ENCODE measurements around the gene PLPPR1.
"Not testable (repeated sequence)": the region's sequence is repeated elsewhere in the genome, so short reads cannot be mapped to it uniquely, and the experiment has no call there.

The PLPPR1 gene

DNA sequence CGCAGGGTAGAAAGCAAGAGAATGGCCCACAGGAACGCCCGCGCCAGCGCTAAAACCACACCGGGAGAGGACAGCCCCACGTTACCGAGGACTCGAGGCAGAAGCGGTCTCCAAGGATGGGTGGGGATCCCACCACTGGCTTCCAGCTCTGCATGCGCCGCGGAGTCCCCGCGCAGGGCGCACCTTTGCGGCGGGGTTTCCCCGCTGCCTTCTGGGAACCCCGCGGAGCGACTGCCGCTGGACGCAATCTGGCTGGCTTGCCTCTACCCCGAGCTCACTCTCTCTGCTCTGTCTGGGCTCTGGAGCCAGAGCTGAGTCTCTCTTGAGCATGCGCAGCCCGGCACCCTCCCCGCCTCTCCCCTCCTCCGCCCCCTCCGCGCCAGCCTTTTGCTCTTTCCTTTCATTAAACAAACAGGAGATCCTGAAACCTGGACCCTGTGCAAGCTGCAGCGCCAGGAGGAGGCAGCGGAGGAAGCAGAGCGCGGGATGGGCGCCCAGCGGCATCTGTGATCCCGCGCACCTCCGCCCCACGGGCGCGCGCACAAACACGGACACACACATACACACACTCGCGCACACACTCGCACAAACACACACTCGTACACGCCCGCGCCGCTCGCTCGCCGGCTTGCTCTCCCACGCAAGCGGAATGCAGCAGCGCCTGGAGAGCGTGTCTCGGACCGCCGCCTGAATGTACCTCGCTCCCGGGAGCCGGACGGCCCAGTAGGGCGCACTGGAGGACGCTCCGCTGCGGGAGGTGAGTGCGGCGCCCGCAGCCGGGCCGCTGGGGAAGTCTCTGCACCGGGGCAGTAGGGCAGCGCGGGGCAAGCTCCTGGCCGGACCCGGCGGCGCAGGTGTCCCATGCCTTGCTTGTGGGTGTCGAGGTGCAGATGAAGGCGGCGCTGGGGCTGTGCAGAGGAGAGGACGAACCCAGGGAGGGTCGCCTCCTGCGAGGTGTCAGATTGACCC is at the start of gene PLPPR1:
Gene PLPPR1, plus strand, starts transcription at position 382 of the 969 bp plus-strand sequence.
- no peak for DNase-seq

DNA sequence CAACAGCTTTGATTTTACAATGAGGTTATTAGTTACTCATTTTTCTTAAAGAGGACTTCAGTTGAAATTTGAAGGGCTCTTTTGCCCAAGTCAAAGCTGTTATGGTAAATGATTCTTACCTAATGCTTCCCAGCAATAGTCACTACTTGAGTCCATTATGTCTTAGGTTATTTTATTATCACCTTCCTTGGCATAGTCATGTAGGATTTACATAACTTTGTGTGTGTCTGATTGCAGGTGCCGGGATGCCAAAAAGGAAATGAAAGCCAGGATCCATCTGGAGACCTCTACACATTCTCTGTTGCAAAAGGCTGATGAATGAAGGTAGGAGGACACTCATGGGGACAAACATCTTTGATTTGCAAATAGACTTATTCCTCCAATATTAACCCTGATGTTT is 38.8 kb upstream of the PLPPR1 start:
- no peak for DNase-seq

DNA sequence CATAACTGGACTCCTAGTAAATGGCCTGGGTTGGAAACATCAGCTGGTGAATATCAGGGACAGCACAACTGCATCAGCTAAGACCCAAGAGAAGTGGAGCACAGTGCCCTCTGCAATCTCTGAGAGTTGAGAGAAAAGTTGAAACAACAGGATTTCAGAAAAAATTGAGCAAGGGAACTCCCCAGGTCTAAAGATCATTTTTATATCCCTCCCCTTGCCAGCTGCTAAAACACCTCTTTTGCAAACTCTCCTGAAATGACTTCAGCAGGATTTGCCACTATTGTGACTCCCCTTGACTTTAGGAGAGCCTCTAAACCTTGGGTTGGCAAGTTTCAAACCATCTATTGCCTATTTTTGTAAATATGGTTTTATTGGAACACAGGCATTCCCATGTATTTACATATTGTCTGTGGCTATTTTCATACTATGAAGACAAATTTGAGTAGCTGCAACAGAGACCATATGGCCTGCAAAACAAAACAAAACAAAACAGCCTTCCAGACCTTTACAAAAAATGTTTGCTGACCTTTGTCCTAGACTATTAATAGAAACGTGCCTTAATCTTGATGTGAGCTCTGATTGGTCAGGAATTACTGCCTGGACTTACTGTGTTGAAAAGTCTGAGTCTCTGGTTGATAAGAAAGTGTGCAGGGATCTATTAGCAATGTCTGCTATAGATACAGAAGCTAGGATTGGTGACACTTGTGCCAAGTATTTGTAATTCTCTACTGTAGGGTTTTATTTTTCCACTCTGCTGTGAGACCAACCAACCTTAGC is 37.7 kb upstream of the PLPPR1 start:
- no peak for DNase-seq

DNA sequence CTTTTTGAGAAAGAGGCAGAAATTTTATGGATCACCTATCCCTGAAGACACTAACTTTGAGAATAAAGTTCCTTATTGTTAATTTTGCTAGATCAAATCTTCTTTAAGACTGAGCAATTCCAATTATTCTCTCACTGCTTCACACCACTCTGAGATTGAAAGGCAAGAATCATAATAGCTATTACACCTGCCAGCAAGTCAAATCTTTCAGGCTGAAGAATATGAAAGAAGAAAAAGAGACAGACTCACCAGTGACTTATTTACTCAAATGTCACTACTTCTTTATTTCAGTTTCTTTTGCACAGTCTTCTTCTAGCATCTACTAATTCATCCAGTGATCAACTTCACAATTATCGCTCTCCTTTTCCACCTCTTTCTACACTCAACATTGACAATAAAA is 35.9 kb upstream of the PLPPR1 start:
- DNase-seq: no peak

DNA sequence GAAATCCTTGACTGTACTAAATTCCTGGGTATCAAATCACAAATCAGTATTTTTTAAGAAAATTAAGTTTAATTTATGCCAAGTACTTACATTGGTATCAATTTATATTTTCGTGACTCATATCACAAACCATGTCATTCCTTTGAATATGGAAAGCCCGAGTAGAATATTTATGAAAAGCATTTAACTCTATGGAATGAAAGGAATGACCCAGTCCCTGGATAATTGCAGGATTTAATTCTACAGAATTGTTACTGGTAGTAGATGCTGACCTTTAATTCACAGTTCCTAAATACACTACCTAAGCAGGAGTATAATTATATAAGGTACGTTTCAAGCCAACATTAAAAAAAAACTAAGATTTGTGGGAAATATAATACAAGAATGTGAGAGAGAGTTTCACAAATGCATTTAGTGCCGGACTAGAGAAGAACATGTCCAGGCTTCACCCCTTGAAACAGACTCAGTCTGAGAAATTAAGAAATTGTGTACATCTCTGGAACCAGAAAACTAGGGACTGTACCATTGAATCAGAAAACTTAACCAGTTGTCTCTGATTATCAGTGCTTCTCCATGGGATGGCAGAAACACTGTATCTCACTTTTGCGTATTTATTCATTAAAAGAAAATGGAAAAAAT is 28.5 kb upstream of the PLPPR1 start:
- DNase-seq: no peak

DNA sequence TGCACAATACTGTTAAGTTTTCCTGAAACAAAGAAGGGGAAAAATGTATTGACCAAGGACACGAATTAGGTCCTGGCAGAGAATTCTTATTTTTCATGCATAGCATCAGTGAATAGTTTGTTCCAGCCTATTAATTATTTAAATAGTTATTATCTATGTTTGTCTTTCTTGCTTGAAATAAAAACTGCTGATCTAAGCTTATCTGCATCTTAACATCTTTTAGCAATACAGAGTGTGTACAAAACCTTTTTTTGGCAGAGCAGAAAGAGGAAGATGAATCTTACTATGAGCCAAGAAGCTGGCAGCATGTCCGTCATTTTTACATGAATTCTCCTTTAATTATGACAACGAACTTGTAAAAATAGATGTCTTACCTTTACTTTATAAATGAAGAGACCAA is 23.3 kb upstream of the PLPPR1 start:
- DNase-seq: no peak

DNA sequence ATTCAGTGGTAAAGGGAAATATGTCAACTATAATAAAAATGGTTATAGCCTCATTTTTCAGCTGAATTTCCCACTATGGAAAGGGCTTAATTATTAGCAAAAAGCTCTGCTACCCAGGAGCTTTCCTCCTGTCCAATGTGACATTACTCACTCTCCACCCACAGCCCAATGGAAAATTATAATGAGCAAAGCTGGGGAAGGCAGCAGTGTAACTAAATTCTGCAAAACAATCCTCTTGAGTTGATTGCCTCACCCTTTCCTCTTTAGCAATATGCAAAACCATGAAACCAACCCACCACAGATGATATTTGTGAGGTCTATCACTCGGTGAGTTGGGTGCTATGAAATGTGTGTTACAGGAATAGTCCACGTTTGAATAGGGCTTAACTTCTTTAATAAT is 14.0 kb upstream of the PLPPR1 start:
- no peak for DNase-seq

DNA sequence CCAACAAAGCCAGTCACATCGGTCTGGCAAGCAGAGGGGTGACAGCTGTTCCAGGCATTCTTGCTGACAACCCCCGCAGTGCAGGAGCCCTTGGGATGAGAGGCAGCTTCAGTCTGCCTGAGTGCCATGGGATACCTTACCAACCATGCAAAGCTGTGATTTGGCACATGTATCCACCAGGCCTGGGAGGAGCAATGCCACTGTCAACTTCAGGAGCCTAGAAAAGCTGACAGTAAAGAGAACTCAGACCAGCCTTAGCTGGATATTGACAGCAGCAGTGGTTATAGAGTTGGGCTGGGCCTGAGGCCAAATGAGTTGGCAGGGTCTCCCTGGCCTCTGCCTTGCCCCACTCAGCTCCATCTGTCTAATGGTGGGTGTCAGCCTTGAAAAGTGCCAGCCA is 10.1 kb upstream of the PLPPR1 start:
- no peak for DNase-seq

DNA sequence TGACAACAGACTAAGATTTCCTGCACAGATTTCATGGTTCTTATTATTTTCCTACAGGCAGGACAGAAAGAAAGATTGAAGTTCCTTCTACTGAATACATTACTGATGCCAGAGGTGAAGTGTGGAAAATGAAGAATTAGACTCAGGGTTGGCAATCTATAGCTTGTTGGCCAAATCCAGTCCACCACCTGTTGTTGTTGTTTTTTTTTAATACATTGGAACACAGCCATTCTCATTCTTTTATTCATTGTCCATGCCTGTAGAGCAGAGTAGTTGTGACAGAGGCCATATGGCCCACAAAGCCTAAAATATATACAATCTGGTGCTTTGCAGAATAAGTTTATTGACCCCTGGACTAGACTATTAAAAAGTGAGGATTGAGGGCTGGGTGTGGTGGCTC is 5.8 kb upstream of the PLPPR1 start:
- DNase-seq: no peak

DNA sequence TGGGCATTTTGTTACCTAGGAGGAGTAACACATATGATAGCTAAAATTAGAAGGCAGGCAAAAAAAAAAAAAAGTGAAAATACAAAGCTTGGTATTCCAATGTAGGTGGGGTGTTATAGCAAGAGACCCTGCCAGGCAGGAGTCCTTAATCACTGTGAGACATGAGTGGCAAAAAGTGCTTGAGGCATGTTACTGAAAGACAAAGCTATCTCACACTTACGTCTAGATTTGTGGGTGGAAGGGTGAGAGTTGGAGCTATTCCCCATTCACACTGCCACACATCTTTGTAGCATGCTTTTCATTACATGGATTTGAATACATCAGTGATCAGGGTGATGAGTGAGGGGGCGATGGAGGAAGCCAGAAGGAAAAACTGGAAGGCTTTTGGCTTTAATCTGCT is 2.6 kb upstream of the PLPPR1 start:
- no peak for DNase-seq

DNA sequence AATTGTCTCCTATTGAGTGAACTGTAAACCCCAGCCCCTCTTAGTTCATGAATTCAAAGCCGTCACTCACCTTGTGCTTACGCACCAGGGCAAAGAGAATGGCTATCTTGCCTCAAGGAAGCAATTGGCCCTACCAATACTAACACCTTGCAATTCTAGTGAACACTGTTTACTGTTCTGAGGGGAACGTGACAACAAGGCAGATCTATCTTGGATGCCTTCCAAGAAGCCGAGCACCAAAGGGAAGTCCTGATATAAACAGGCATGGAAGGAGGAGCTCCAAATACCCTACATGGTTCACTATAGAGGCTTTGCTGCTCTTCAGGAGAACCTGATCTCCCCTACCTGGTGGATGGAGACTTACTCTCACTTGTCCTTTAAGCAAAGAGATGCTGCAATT is 1.7 kb upstream of the PLPPR1 start:
- no peak for DNase-seq

DNA sequence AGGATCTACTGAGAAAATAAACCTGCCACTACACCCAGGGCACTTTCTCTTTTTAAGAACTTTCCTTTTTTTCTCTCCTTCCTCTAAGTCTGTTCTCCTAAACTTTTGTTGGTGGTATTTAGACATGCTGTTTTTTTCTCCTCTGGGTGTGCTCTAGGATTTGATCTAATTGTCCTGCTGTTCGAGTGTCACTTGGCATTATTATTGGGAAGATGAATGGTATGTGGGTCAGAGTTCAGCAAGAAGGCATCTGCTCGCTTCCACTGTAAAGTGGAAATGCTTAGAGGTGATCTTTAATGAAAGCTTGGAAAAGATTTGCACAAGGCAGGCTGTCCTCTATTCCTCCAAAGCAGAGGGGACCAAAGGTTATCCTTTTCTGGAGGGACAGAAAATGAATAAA is 1.3 kb upstream of the PLPPR1 start:
- DNase-seq: no peak

DNA sequence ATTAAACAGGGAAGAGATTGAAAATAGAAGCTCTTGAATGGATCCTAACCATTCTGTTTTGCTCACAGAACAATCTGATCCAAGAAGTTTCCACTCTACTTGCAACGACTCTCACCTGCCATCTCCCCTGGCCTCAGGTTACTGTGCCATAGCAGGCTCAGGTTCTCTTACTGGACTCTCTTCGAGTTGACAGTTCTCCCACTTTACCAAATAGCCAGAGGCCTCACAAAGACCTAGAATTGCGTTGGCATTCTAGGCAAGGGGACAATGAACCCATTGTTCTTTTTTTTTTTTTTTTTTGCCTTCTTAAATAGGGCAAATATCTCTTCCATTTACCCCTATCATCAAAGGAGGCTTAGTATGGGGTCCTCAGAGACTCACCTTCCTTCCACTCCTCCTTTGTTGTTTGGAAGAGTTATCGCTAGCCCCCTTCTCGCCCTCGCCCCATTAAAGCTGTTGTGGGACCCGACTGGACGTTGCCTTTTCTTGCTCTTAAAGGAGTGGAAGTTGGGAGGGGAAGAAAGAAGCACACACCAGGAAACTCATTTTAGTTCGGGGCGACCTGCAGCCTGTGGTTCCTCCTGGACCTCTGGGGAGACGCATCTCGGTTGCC is 688 bp upstream of the PLPPR1 start:
- DNase-seq: no peak

DNA sequence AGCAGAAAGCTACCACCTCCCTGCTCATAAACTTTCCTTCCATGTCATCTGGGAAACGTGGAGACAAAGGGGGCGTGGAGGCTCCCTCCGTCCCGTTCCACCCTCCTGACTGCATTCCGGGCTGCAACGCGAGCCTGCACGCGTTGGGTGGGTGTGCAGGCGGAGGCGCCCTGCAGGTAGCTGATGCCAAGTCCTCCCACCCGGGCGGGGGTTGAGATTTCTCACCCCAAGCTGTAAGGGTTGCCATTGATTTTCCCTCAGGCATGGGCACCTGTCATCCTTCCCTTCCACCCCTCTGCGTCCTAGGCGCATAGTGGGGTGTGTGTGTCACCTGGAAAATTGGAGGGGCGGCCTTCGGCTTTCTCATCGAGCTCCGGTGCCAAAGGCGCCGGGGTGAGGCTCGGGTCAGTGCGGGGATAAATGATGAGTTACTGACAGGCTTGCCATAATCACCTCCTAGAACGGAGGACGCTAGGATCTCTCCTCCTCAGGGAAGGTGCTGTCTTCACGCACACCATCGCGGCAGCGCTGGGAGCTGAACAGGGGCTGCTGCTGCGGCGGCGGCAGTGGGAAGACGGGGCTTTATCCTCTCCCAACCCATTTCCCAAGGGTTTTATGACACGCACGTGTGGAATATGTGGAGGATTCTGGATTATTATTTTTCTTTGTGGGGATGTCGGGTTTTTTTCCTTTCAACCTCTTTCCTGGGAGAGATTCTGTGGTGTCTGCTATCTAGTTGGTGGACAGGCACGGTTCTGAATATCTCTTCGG is 973 bp downstream of the PLPPR1 start:
- DNase-seq: no peak

DNA sequence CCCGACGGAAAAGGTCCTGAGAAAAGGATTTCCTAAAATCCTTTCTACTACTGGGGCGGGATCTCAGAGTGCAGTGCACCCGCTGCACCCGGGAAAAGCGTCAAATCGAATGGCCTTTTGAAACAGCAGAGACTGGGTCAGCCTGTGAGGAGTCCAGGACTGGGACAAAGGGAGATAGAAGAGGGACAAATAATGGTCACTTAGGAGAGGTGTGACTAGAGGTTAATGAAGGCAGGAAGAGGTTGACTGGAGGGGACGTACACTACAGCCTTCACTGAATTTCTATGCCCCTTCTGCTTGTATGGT is 1.5 kb downstream of the PLPPR1 start:
- no peak for DNase-seq

DNA sequence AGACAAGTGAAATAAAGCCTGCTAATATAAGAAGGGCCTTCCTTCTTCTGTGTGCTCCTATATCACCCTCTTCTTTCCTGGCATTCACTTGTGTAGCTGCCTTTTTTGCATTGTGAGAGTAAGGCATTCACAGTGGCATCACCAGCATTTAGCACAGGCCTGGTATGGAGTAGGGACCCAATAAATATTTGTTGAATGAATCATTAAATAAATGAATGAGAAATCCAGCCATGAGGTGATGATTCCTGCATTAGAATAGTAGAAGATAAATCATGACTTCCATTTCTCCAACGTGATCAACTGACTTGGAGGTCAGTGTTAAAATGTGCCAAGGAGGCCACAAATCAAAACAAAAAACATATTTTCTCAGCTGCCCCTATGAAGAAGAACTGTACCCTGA is 3.9 kb downstream of the PLPPR1 start:
- DNase-seq: no peak

DNA sequence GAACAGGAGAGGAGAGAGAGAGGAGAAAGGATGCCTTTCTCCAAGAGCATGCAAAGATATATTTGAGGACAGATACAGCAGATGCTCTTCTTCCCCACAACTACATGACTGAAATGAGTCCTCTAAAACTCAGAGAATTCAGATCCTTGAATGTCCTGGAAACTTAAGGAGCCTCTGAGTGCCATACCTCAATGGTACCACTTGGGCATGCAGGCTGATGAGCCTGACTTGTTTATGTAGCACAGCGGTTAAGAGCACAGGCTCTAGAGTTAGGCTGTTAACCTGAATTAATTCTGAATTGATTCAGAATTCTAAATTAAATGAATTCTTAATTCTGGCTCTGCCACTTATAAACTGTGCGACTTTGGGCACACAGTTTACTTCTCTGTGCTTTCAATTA is 5.7 kb downstream of the PLPPR1 start:
- no peak for DNase-seq

DNA sequence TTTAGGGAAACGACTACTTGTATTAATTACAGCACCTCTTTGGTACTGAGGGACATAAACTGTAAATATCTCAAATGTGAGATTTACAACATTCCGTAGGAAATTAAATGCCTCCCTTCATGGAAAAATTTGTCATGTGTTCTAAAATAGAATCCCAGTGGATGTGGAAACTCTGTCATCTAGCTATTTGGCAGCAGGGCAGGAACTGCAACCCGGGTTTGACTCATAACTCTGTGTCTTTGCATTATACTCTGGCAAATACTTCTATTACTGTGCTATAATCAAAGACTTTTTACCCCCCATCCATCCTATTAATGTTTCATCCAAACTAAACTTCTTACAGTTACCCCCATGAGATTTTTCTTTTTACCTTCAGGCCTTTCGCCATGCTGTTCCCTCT is 6.6 kb downstream of the PLPPR1 start:
- DNase-seq: no peak

DNA sequence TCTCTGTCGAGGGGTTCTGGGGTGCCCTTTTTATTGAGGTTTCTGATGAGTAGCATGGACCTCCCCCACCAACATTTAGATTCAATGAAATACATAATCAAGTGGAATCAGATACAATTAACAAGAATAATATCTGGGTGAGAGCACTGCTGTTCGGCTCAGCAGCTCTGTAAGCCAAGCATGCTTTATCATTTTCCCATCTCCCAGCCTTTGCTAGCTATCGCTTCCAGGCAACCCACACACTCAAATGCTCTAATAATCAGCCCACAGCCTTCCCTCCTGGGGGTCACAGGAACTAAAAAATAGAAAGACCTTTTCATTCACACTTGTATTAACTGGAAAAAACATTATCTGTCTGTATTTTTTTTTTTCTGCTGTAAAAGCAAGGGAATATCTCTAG is 8.9 kb downstream of the PLPPR1 start:
- no peak for DNase-seq

DNA sequence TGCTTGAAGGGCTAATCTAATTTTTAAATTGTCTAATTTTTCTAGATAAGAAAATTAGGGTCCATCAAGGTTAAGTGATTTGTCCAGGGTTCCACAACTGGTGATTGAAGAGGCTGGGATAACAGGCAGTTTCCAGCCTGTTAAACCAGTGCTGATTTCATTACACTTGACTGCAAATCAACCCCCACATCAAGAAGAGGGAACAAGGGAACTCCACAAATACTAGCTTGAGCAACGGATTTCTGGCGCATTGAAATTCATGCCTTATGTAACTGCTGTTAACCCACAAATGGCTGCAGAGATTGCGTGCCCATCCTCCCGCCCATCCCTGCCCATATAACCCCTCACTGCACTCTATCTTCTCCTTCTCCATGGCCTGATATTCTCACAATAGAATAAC is 10.0 kb downstream of the PLPPR1 start:
- DNase-seq: no peak

DNA sequence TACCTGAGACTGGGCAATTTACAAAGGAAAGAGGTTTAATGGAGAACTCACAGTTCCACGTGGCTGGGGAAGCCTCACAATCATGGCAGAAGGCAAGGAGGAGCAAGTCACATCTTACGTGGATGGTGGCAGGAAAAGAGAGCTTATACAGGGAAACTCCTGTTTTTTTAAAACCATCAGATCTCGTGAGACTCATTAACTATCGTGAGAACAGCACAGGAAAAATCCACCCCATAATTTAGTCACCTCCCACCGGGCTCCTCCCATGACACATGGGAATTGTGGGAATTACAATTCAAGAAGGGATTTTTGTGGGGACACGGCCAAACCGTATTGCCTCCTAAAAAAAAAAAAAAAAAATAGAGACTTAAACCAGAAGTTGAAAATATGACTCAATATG is 11.1 kb downstream of the PLPPR1 start:
- not testable (repeated sequence) for DNase-seq

DNA sequence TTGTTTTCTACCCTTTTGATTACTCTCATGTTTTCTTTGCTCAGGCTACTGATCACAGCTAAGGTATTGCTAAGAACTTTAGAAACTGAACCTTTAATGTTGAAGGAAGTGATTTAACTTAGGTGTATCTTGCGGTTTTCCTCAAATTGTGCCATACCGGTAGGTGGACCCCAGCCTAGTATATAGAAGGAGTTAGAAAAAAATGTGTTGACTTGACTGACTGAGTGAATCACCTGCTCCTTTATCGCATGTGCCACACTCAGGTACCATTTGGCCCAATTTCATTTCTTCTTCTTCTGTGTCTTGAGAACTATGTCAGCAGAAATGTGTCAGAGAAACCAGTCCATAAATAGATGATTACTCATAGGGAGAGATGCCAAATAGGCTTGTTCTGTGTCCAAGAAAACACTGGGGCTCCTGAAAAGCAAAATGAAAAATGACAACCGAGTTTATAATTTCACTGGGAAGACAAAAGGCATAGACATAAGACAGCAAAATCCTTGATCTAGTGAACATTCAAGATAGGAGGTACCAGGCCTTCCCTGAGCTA is 19.4 kb downstream of the PLPPR1 start:
- no peak for DNase-seq

Data from inflammatory macrophage treated with lipopolysaccharide for 4 hours (primary cell).